ENCODE measurements around the gene GRK5.

Gene GRK5

GRCh38 chr10:119502209-119502608 is 294.8 kb downstream of the GRK5 start:
- DNase-seq = peak; percentile 51
- Histone ChIP-seq H3K27me3 (ENCODE audit: insufficient read depth, low read length, poor library complexity) (no peaks in the 10 kb centered on the region), H4K8ac (ENCODE audit: low read depth, low read length) (no peak overlapping the region), H3K56ac (ENCODE audit: low read length) (no peak overlapping the region), H3K27ac (ENCODE audit: low read depth, low read length) (no peak overlapping the region), H3K79me1 (ENCODE audit: low read length) (no peaks in the 10 kb centered on the region), H3K4ac (ENCODE audit: low read depth, low read length) (no peak overlapping the region), H2BK5ac (ENCODE audit: low read length) (no peak overlapping the region), H3K4me2 (ENCODE audit: low read length) (no peak overlapping the region), H3K36me3 (ENCODE audit: control insufficient read depth, insufficient read depth, low read length) (no peaks in the 10 kb centered on the region), H3K18ac (ENCODE audit: low read length) (no peak overlapping the region), H3K9ac (ENCODE audit: low read length) (no peak overlapping the region), H3K79me2 (ENCODE audit: control insufficient read depth, insufficient read depth, low read length) (no peaks in the 10 kb centered on the region), H3K4me1 (ENCODE audit: control insufficient read depth, low read depth, low read length) (peaks cover 6% of the 10 kb centered on the region), H2AK5ac (ENCODE audit: low read length) (no peak overlapping the region), H2BK15ac (replicated peaks; ENCODE audit: low read depth) (no peak overlapping the region), H2BK120ac (ENCODE audit: low read depth, low read length) (no peak overlapping the region), H3K23ac (ENCODE audit: low read length) (no peak overlapping the region), H4K5ac (ENCODE audit: low read length) (no peak overlapping the region), H3K4me3 (ENCODE audit: low read length) (no peak overlapping the region)
- no CpG with 5 or more reads among the region's 12 CpGs for WGBS (ENCODE audit: extremely low coverage, insufficient coverage, low lambda C conversion rate)

GRCh38 chr10:119502618-119503155 is 295.3 kb downstream of the GRK5 start:
- no peak overlapping the region for H4K8ac ChIP-seq (ENCODE audit: low read depth, low read length)

GRCh38 chr10:119503821-119504220 is 296.4 kb downstream of the GRK5 start:
- Histone ChIP-seq H3K79me1 (ENCODE audit: low read length) (no peaks in the 10 kb centered on the region), H4K5ac (ENCODE audit: low read length) (no peak overlapping the region), H2BK15ac (replicated peaks; ENCODE audit: low read depth) (no peak overlapping the region), H3K9ac (ENCODE audit: low read length) (no peak overlapping the region), H3K27ac (ENCODE audit: low read depth, low read length) (no peak overlapping the region), H3K23ac (ENCODE audit: low read length) (no peak overlapping the region), H2BK120ac (ENCODE audit: low read depth, low read length) (no peak overlapping the region), H3K4me3 (ENCODE audit: low read length) (no peak overlapping the region), H2AK5ac (ENCODE audit: low read length) (no peak overlapping the region), H3K4me2 (ENCODE audit: low read length) (no peak overlapping the region), H3K36me3 (ENCODE audit: control insufficient read depth, insufficient read depth, low read length) (no peaks in the 10 kb centered on the region), H4K8ac (ENCODE audit: low read depth, low read length) (no peak overlapping the region), H3K18ac (ENCODE audit: low read length) (no peak overlapping the region), H3K4ac (ENCODE audit: low read depth, low read length) (no peak overlapping the region), H3K27me3 (ENCODE audit: insufficient read depth, low read length, poor library complexity) (no peaks in the 10 kb centered on the region), H3K56ac (ENCODE audit: low read length) (no peak overlapping the region), H3K79me2 (ENCODE audit: control insufficient read depth, insufficient read depth, low read length) (no peaks in the 10 kb centered on the region), H3K4me1 (ENCODE audit: control insufficient read depth, low read depth, low read length) (peaks cover 6% of the 10 kb centered on the region), H2BK5ac (ENCODE audit: low read length) (no peak overlapping the region)
- no CpG with 5 or more reads among the region's 5 CpGs for WGBS (ENCODE audit: extremely low coverage, insufficient coverage, low lambda C conversion rate)
- DNase-seq = no peak

More at GRCh38 chr10:119502618-119503155, 295.3 kb downstream of the GRK5 start:
- H3K23ac ChIP-seq (ENCODE audit: low read length) = peak overlapping the region; percentile 89
- DNase-seq = no peak
- H2BK120ac ChIP-seq (ENCODE audit: low read depth, low read length) = no peak overlapping the region
- whole genome bisulfite sequencing (ENCODE audit: extremely low coverage, insufficient coverage, low lambda C conversion rate) = no CpG with 5 or more reads among the region's 19 CpGs
- H3K36me3 ChIP-seq (ENCODE audit: control insufficient read depth, insufficient read depth, low read length) = no peaks in the 10 kb centered on the region
- no peak overlapping the region for H3K4me2 ChIP-seq (ENCODE audit: low read length)
- no peak overlapping the region for H3K18ac ChIP-seq (ENCODE audit: low read length)
- no peak overlapping the region for H2BK5ac ChIP-seq (ENCODE audit: low read length)
- no peak overlapping the region for H3K4me3 ChIP-seq (ENCODE audit: low read length)
- peak overlapping the region; percentile 2 for H3K56ac ChIP-seq (ENCODE audit: low read length)
- H3K79me1 ChIP-seq (ENCODE audit: low read length) = no peaks in the 10 kb centered on the region
- no peak overlapping the region for H2BK15ac ChIP-seq (replicated peaks; ENCODE audit: low read depth)
- no peak overlapping the region for H4K5ac ChIP-seq (ENCODE audit: low read length)
- no peaks in the 10 kb centered on the region for H3K27me3 ChIP-seq (ENCODE audit: insufficient read depth, low read length, poor library complexity)
- no peak overlapping the region for H2AK5ac ChIP-seq (ENCODE audit: low read length)
- no peaks in the 10 kb centered on the region for H3K79me2 ChIP-seq (ENCODE audit: control insufficient read depth, insufficient read depth, low read length)
- no peak overlapping the region for H3K9ac ChIP-seq (ENCODE audit: low read length)
- H3K27ac ChIP-seq (ENCODE audit: low read depth, low read length) = no peak overlapping the region
- peaks cover 6% of the 10 kb centered on the region for H3K4me1 ChIP-seq (ENCODE audit: control insufficient read depth, low read depth, low read length)
- no peak overlapping the region for H3K4ac ChIP-seq (ENCODE audit: low read depth, low read length)

- Histone ChIP-seq H3K36me3 (ENCODE audit: control insufficient read depth, insufficient read depth, low read length) (no peaks in the 10 kb centered on the region), H3K4me1 (ENCODE audit: control insufficient read depth, low read depth, low read length) (peaks cover 6% of the 10 kb centered on the region), H2BK15ac (replicated peaks; ENCODE audit: low read depth) (no peak overlapping the region), H3K79me1 (ENCODE audit: low read length) (no peaks in the 10 kb centered on the region), H3K79me2 (ENCODE audit: control insufficient read depth, insufficient read depth, low read length) (no peaks in the 10 kb centered on the region), H3K56ac (ENCODE audit: low read length) (no peak overlapping the region), H3K4me2 (ENCODE audit: low read length) (no peak overlapping the region), H2BK5ac (ENCODE audit: low read length) (no peak overlapping the region), H3K4me3 (ENCODE audit: low read length) (no peak overlapping the region), H4K8ac (ENCODE audit: low read depth, low read length) (no peak overlapping the region), H3K18ac (ENCODE audit: low read length) (no peak overlapping the region), H3K27ac (ENCODE audit: low read depth, low read length) (no peak overlapping the region), H3K9ac (ENCODE audit: low read length) (no peak overlapping the region), H2BK120ac (ENCODE audit: low read depth, low read length) (no peak overlapping the region), H3K23ac (ENCODE audit: low read length) (no peak overlapping the region), H2AK5ac (ENCODE audit: low read length) (no peak overlapping the region), H4K5ac (ENCODE audit: low read length) (no peak overlapping the region), H3K4ac (ENCODE audit: low read depth, low read length) (no peak overlapping the region), H3K27me3 (ENCODE audit: insufficient read depth, low read length, poor library complexity) (no peaks in the 10 kb centered on the region)
- DNase-seq = no peak
- WGBS (ENCODE audit: extremely low coverage, insufficient coverage, low lambda C conversion rate) = no CpG with 5 or more reads among the region's 10 CpGs
Observed at GRCh38 chr10:119504651-119505050, 297.3 kb downstream of the GRK5 start.

- Histone ChIP-seq H4K5ac (ENCODE audit: low read length) (no peak overlapping the region), H3K79me2 (ENCODE audit: control insufficient read depth, insufficient read depth, low read length) (no peaks in the 10 kb centered on the region), H3K18ac (ENCODE audit: low read length) (no peak overlapping the region), H3K4ac (ENCODE audit: low read depth, low read length) (no peak overlapping the region), H2AK5ac (ENCODE audit: low read length) (no peak overlapping the region), H3K9ac (ENCODE audit: low read length) (no peak overlapping the region), H2BK15ac (replicated peaks; ENCODE audit: low read depth) (no peak overlapping the region), H3K4me1 (ENCODE audit: control insufficient read depth, low read depth, low read length) (peaks cover 6% of the 10 kb centered on the region), H3K36me3 (ENCODE audit: control insufficient read depth, insufficient read depth, low read length) (no peaks in the 10 kb centered on the region), H3K79me1 (ENCODE audit: low read length) (no peaks in the 10 kb centered on the region), H3K56ac (ENCODE audit: low read length) (no peak overlapping the region), H3K4me3 (ENCODE audit: low read length) (no peak overlapping the region), H3K27me3 (ENCODE audit: insufficient read depth, low read length, poor library complexity) (no peaks in the 10 kb centered on the region), H3K23ac (ENCODE audit: low read length) (no peak overlapping the region), H2BK120ac (ENCODE audit: low read depth, low read length) (no peak overlapping the region), H4K8ac (ENCODE audit: low read depth, low read length) (no peak overlapping the region), H2BK5ac (ENCODE audit: low read length) (no peak overlapping the region), H3K27ac (ENCODE audit: low read depth, low read length) (no peak overlapping the region), H3K4me2 (ENCODE audit: low read length) (no peak overlapping the region)
- WGBS (ENCODE audit: extremely low coverage, insufficient coverage, low lambda C conversion rate) = no CpG with 5 or more reads among the region's 12 CpGs
- no peak for DNase-seq
Observed at GRCh38 chr10:119505131-119505551, 297.8 kb downstream of the GRK5 start.

Data from mesendoderm (in vitro differentiated cells).